Activated naive CD8-positive, alpha-beta T cell treated with anti-CD3 and anti-CD28 coated beads, Interleukin-2, amount 50 U/mL, for 16 hours (primary cell): Measurements from ENCODE around the gene TXN2.
"Not testable (repeated sequence)": the region's sequence is repeated elsewhere in the genome, so short reads cannot be mapped to it uniquely, and the experiment has no call there.

Experiments
- DNase-seq: peaks from one replicate; pipeline ENCODE4 v3.0.0-alpha.2; 2020; ENCODE audit warnings: low read depth, low spot score

Gene TXN2

GRCh38 chr22:36431977-36432376 is 49.5 kb downstream of the TXN2 start:
- DNase-seq: no peak

GRCh38 chr22:36430863-36431262 is 50.6 kb downstream of the TXN2 start:
- no peak for DNase-seq

- DNase-seq: not testable (repeated sequence)
Observed at GRCh38 chr22:36427952-36428351, 53.5 kb downstream of the TXN2 start.

GRCh38 chr22:36425977-36426523 is 55.4 kb downstream of the TXN2 start:
- no peak for DNase-seq

GRCh38 chr22:36424901-36425579 is 56.4 kb downstream of the TXN2 start:
- DNase-seq: no peak

GRCh38 chr22:36424466-36424865 is 57.0 kb downstream of the TXN2 start:
- DNase-seq: not testable (repeated sequence)

- DNase-seq: no peak
Observed at GRCh38 chr22:36423461-36424404, 57.7 kb downstream of the TXN2 start.

- DNase-seq: no peak
Observed at GRCh38 chr22:36422287-36423014, 59.0 kb downstream of the TXN2 start.

GRCh38 chr22:36419912-36420882 is 61.2 kb downstream of the TXN2 start:
- DNase-seq: no peak

GRCh38 chr22:36419177-36419911 is 62.1 kb downstream of the TXN2 start:
- no peak for DNase-seq

- no peak for DNase-seq
Observed at GRCh38 chr22:36417281-36417686, 64.2 kb downstream of the TXN2 start.
